ENCODE measurements around the gene C19orf33. TPM values are rescaled to one million over a fixed set of nuclear protein-coding genes. Genes with fewer than 3 reads are reported as not detected.

C19orf33 gene
- total and polyA plus RNA-seq, 11 donors: 3.5 to 73.1 (median 12.2) TPM; not detected in 1

- intact Hi-C loops (cut with DNase I): loop anchor here in 5 of 10 donors (2.0 to 5.0 kb wide), 5 partner anchors 36 to 71 kb away; partner anchors contain the start of gene PPP1R14A (in 1 of the 5)
- Histone ChIP-seq H3K9me3 (no peaks in the 10 kb centered on the region), H3K27me3 (no peaks in the 10 kb centered on the region), H3K36me3 (peaks cover 0 to 6% (median 0%) of the 10 kb centered on the region in 9 donors), H3K27ac (peak overlapping the region in 11 of 12 donors; percentile 7 to 94 (median 83)), H3K4me1 (peaks cover 0 to 88% (median 46%) of the 10 kb centered on the region in 12 donors), H3K4me3 (peak overlapping the region in 3 of 12 donors; percentile 80 to 84 (median 81))
- DNase-seq (peak in 4 of 5 donors; percentile 60 to 72 (median 68)), ATAC-seq (peak in 1 of 4 donors; percentile 12)
- TF ChIP-seq POLR2A (IDR thresholded peaks at IDR 0.05) (no peak), CTCF (IDR thresholded peaks at IDR 0.05) (no peak)
- WGBS, 4 donors: 18 to 39% (median 31%) methylated on average over 6 of the region's 6 CpGs
Observed at GRCh38 chr19:38318660-38319059, 14.6 kb downstream of the C19orf33 start.

- DNase-seq (peak; percentile 57 to 79 (median 63)), ATAC-seq (peak in 2 of 4 donors; percentile 0 to 7)
- H3K9me3 ChIP-seq: no peaks in the 10 kb centered on the region
- TF ChIP-seq CTCF (IDR thresholded peaks at IDR 0.05) (peak in 1 of 12 donors; percentile 15), POLR2A (IDR thresholded peaks at IDR 0.05) (peak in 1 of 2 donors; percentile 44)
- H3K4me1 ChIP-seq: peaks cover 0 to 84% (median 46%) of the 10 kb centered on the region in 12 donors
- WGBS, 4 donors: 4 to 13% (median 6%) methylated on average over 30 to 76 of the region's 76 CpGs
- H3K36me3 ChIP-seq: peaks cover 0 to 15% (median 5%) of the 10 kb centered on the region in 9 donors
- peak within 1 kb of the TSS; percentile 11 to 94 (median 81) for H3K27ac ChIP-seq
- H3K27me3 ChIP-seq: no peaks in the 10 kb centered on the region
- peak within 1 kb of the TSS; percentile 48 to 84 (median 76) for H3K4me3 ChIP-seq
- intact Hi-C loops (cut with DNase I): loop anchor here in 8 of 10 donors (2.0 to 10.0 kb wide), 8 partner anchors 37 to 412 kb away; partner anchors contain the start of genes PPP1R14A (in 2 of the 8), SIPA1L3 (in 1 of the 8) and WDR87 (in 1 of the 8)
Observed at GRCh38 chr19:38319421-38320258, 15.6 kb downstream of the C19orf33 start, which contains the start of gene KCNK6. Gene KCNK6 (plus strand): TSS chr19:38319845. CDS start chr19:38319951, 106 bp downstream.

- DNase-seq: no peak
Observed at GRCh38 chr19:38320969-38321339, 16.9 kb downstream of the C19orf33 start.

More at GRCh38 chr19:38320969-38321339, 16.9 kb downstream of the C19orf33 start:
- peak overlapping the region in 11 of 12 donors; percentile 58 to 94 (median 83) for H3K27ac ChIP-seq
- 86 to 100% (median 90%) methylated on average over 2 to 3 of the region's 3 CpGs for WGBS, 4 donors
- H3K27me3 ChIP-seq: no peaks in the 10 kb centered on the region
- peak overlapping the region in 9 of 12 donors; percentile 63 to 84 (median 79) for H3K4me3 ChIP-seq
- no peak for TF ChIP-seq POLR2A (IDR thresholded peaks at IDR 0.05)
- no peak for TF ChIP-seq CTCF (IDR thresholded peaks at IDR 0.05)
- intact Hi-C loops (cut with DNase I): loop anchor here in 6 of 10 donors (1.0 to 10.0 kb wide), 6 partner anchors 43 to 414 kb away; partner anchors contain the start of genes PPP1R14A (in 1 of the 6), SIPA1L3 (in 1 of the 6) and WDR87 (in 1 of the 6)
- no peaks in the 10 kb centered on the region for H3K9me3 ChIP-seq
- no peak for ATAC-seq
- H3K4me1 ChIP-seq: peaks cover 0 to 75% (median 41%) of the 10 kb centered on the region in 12 donors
- peaks cover 0 to 28% (median 12%) of the 10 kb centered on the region in 9 donors for H3K36me3 ChIP-seq

Data from heart left ventricle (tissue), 16 donors.